ENCODE measurements around the gene NDUFS7.
A peak's percentile ranks its signal among the peaks of the same experiment; 100 is the strongest.

Gene NDUFS7

GRCh38 chr19:1399079-1399478, 15.4 kb downstream of the NDUFS7 start:
- TF ChIP-seq CTCF (conservative IDR thresholded peaks at IDR 0.05) (no peak), ZFX (IDR thresholded peaks at IDR 0.05) (no peak)
- no peak overlapping the region for H3K27ac ChIP-seq

- TF ChIP-seq ZFX (IDR thresholded peaks at IDR 0.05) (no peak), CTCF (conservative IDR thresholded peaks at IDR 0.05) (no peak)
- H3K27ac ChIP-seq, result peak overlapping the region; percentile 95
Observed at GRCh38 chr19:1399745-1400144, 16.0 kb downstream of the NDUFS7 start.

- peak overlapping the region; percentile 95 for H3K27ac ChIP-seq
- TF ChIP-seq ZFX (IDR thresholded peaks at IDR 0.05) (no peak), CTCF (conservative IDR thresholded peaks at IDR 0.05) (no peak)
Observed at GRCh38 chr19:1400281-1401137, 16.8 kb downstream of the NDUFS7 start.

- TF ChIP-seq CTCF (conservative IDR thresholded peaks at IDR 0.05) (peak; percentile 94), ZFX (IDR thresholded peaks at IDR 0.05) (peak; percentile 55)
- H3K27ac ChIP-seq, result peak within 1 kb of the TSS; percentile 95
Observed at GRCh38 chr19:1401138-1401888, 17.6 kb downstream of the NDUFS7 start, which contains the start of gene GAMT. GAMT (minus strand) TSS chr19:1401542; CDS start chr19:1401476, 66 bp downstream.

GRCh38 chr19:1401889-1402217, 18.1 kb downstream of the NDUFS7 start:
- peak overlapping the region; percentile 95 for H3K27ac ChIP-seq
- TF ChIP-seq CTCF (conservative IDR thresholded peaks at IDR 0.05) (peak; percentile 68; the same call in 1 of the 2 replicates), ZFX (IDR thresholded peaks at IDR 0.05) (no peak)

- TF ChIP-seq ZFX (IDR thresholded peaks at IDR 0.05), result no peak
- no peak overlapping the region for H3K27ac ChIP-seq
Observed at GRCh38 chr19:1402411-1403070, 18.8 kb downstream of the NDUFS7 start.

- TF ChIP-seq CTCF (conservative IDR thresholded peaks at IDR 0.05), result no peak; the same call in 1 of the 2 replicates
- TF ChIP-seq ZFX (IDR thresholded peaks at IDR 0.05), result no peak
- peak overlapping the region; percentile 99 for H3K27ac ChIP-seq
Observed at GRCh38 chr19:1406774-1407527, 23.2 kb downstream of the NDUFS7 start.
